PC-3 (cell line): ENCODE data around the gene CAD.

Source experiments
- CTCF ChIP-seq: fragments of 300-600 bp; sonication (generic); conservative IDR thresholded peaks from 2 replicates; pipeline ENCODE4 v1.5.1; 2017; ENCODE audit warnings: antibody characterized with exemption, low read depth, mild to moderate bottlenecking, low read length
- EZH2phosphoT487 ChIP-seq: fragments of 300-600 bp; sonication (generic); IDR thresholded peaks from 2 replicates; pipeline ENCODE4 v1.6.1; 2018; ENCODE audit warnings: mild to moderate bottlenecking, antibody characterized with exemption, low read length, borderline replicate concordance

- TF ChIP-seq CTCF = no peak
- TF ChIP-seq EZH2phosphoT487 = no peak
Measured at GRCh38 chr2:27219091-27219490, 1.9 kb downstream of the CAD start.
